NCI-H510A (cell line): ENCODE measurements around the gene DNMT3A.
A peak's percentile ranks its signal among the peaks of the same experiment; 100 is the strongest.
"Not testable (repeated sequence)": the region's sequence is repeated elsewhere in the genome, so short reads cannot be mapped to it uniquely, and the experiment has no call there.

ENCODE experiments used
- DNase-seq: peaks from one replicate; lab custom pipeline; 2025; lab: John Stamatoyannopoulos, UW

DNMT3A gene

GRCh38 chr2:25234738-25235137 is 107.0 kb downstream of the DNMT3A start:
- DNase-seq, result no peak

- DNase-seq, result no peak
Measured at GRCh38 chr2:25233916-25234605, 107.7 kb downstream of the DNMT3A start.

- DNase-seq, result peak; percentile 63
Measured at GRCh38 chr2:25232248-25232825, 109.4 kb downstream of the DNMT3A start.

- no peak for DNase-seq
Measured at GRCh38 chr2:25230948-25231311, 110.8 kb downstream of the DNMT3A start.

GRCh38 chr2:25230198-25230947 is 111.4 kb downstream of the DNMT3A start:
- no peak for DNase-seq

- no peak for DNase-seq
Measured at GRCh38 chr2:25229279-25230197, 112.2 kb downstream of the DNMT3A start.

- DNase-seq, result peak; percentile 45
Measured at GRCh38 chr2:25228848-25229278, 112.9 kb downstream of the DNMT3A start.

GRCh38 chr2:25227576-25227975 is 114.1 kb downstream of the DNMT3A start:
- DNase-seq, result no peak

GRCh38 chr2:25226827-25227226 is 114.9 kb downstream of the DNMT3A start:
- no peak for DNase-seq

- DNase-seq, result no peak
Measured at GRCh38 chr2:25222477-25223121, 119.1 kb downstream of the DNMT3A start.

- no peak for DNase-seq
Measured at GRCh38 chr2:25221579-25221978, 120.1 kb downstream of the DNMT3A start.

GRCh38 chr2:25220313-25220712 is 121.4 kb downstream of the DNMT3A start:
- no peak for DNase-seq

GRCh38 chr2:25219621-25220020 is 122.1 kb downstream of the DNMT3A start:
- no peak for DNase-seq

- DNase-seq, result no peak
Measured at GRCh38 chr2:25218100-25218499, 123.6 kb downstream of the DNMT3A start.

- peak; percentile 64 for DNase-seq
Measured at GRCh38 chr2:25215948-25216679, 125.6 kb downstream of the DNMT3A start.

- no peak for DNase-seq
Measured at GRCh38 chr2:25215232-25215631, 126.5 kb downstream of the DNMT3A start.

GRCh38 chr2:25213229-25213628 is 128.5 kb downstream of the DNMT3A start:
- no peak for DNase-seq

GRCh38 chr2:25210923-25211322 is 130.8 kb downstream of the DNMT3A start:
- not testable (repeated sequence) for DNase-seq

GRCh38 chr2:25207078-25207545 is 134.6 kb downstream of the DNMT3A start:
- DNase-seq, result no peak

GRCh38 chr2:25204190-25204838 is 137.4 kb downstream of the DNMT3A start:
- DNase-seq, result no peak
